Urinary bladder (tissue), 4 donors: ENCODE measurements around the gene EMC10. TPM values are rescaled to one million over a fixed set of nuclear protein-coding genes. Genes with fewer than 3 reads are reported as not detected.
A peak's percentile ranks its signal among the peaks of the same experiment; 100 is the strongest.

Experiments used
- DNase-seq: peaks from one replicate; pipeline ENCODE4 v3.0.0-alpha.2; 2015; ENCODE audit errors: extremely low spot score
- H3K27ac ChIP-seq: one replicate; pipeline ENCODE4 v1.5.1; 2013; ENCODE audit warnings: low read depth, mild to moderate bottlenecking, moderate library complexity
- H3K36me3 ChIP-seq: one replicate; pipeline ENCODE4 v1.6.1; 2013; ENCODE audit warnings: mild to moderate bottlenecking, moderate library complexity; ENCODE audit not compliant: insufficient read depth
- H3K4me1 ChIP-seq: one replicate; pipeline ENCODE4 v1.6.1; 2013; ENCODE audit warnings: mild to moderate bottlenecking, moderate library complexity; ENCODE audit not compliant: insufficient read depth
- H3K4me3 ChIP-seq: one replicate; pipeline ENCODE4 v1.5.1; 2013; ENCODE audit warnings: low read depth, low read length
- WGBS: extraction: QIAGEN DNeasy Blood & Tissue Kit; methylation state at CpG from one replicate; pipeline ENCODE4 v1.1.7; 2013; 5-methylcytosine and 5-hydroxymethylcytosine counted together
- polyA plus RNA-seq: library from polyadenylated mRNA; stranded (reverse); fragments of 200-250 nt; gene quantifications from one replicate; pipeline ENCODE4 v1.2.3, GENCODE V29; 2013
- total RNA-seq: library from RNA; depleted of rRNA; stranded (reverse); fragments of >200 nt; gene quantifications from one replicate; pipeline ENCODE4 v1.2.3, GENCODE V29; 2014
- donor health status: healthy with polysubstance abuse.
- donor health status: healthy.

EMC10 gene
- total and polyA plus RNA-seq, 2 donors = 36.4 to 107 TPM

- WGBS = 57% methylated on average over 25 of the region's 25 CpGs
- no peak overlapping the region for H3K27ac ChIP-seq
- H3K4me1 ChIP-seq = no peaks in the 10 kb centered on the region
- H3K4me3 ChIP-seq = no peak overlapping the region
- no peak for DNase-seq
- H3K36me3 ChIP-seq = no peaks in the 10 kb centered on the region
Measured at GRCh38 chr19:50501568-50502475, 25.5 kb downstream of the EMC10 start.

- Histone ChIP-seq H3K36me3 (no peaks in the 10 kb centered on the region), H3K4me3 (no peak overlapping the region), H3K27ac (no peak overlapping the region), H3K4me1 (peaks cover 3% of the 10 kb centered on the region)
- 89% methylated on average over 30 of the region's 30 CpGs for WGBS
- no peak for DNase-seq
Measured at GRCh38 chr19:50505856-50506611, 29.7 kb downstream of the EMC10 start.

GRCh38 chr19:50506700-50507099 lies 30.4 kb downstream of the EMC10 start:
- Histone ChIP-seq H3K36me3 (no peaks in the 10 kb centered on the region), H3K27ac (no peak overlapping the region), H3K4me1 (peaks cover 3% of the 10 kb centered on the region), H3K4me3 (no peak overlapping the region)
- no peak for DNase-seq
- 92% methylated on average over 10 of the region's 10 CpGs for WGBS

GRCh38 chr19:50507376-50507775 lies 31.1 kb downstream of the EMC10 start:
- Histone ChIP-seq H3K27ac (no peak overlapping the region), H3K4me3 (no peak overlapping the region), H3K4me1 (peaks cover 3% of the 10 kb centered on the region), H3K36me3 (no peaks in the 10 kb centered on the region)
- WGBS = 90% methylated on average over 8 of the region's 8 CpGs
- DNase-seq = no peak

- Histone ChIP-seq H3K27ac (no peak overlapping the region), H3K4me3 (no peak overlapping the region), H3K4me1 (peaks cover 3% of the 10 kb centered on the region), H3K36me3 (no peaks in the 10 kb centered on the region)
- no peak for DNase-seq
- WGBS = 88% methylated on average over 3 of the region's 3 CpGs
Measured at GRCh38 chr19:50508843-50509190, 32.5 kb downstream of the EMC10 start.

GRCh38 chr19:50509366-50509765 lies 33.1 kb downstream of the EMC10 start:
- WGBS = 90% methylated on average over 11 of the region's 11 CpGs
- H3K4me3 ChIP-seq = no peak overlapping the region
- no peak for DNase-seq

GRCh38 chr19:50510121-50510670 lies 33.9 kb downstream of the EMC10 start:
- Histone ChIP-seq H3K36me3 (no peaks in the 10 kb centered on the region), H3K27ac (no peak overlapping the region), H3K4me1 (peaks cover 3% of the 10 kb centered on the region), H3K4me3 (peak overlapping the region; percentile 59)
- no peak for DNase-seq
- WGBS = 40% methylated on average over 26 of the region's 26 CpGs

More at GRCh38 chr19:50509366-50509765, 33.1 kb downstream of the EMC10 start:
- peaks cover 3% of the 10 kb centered on the region for H3K4me1 ChIP-seq
- no peak overlapping the region for H3K27ac ChIP-seq
- H3K36me3 ChIP-seq = no peaks in the 10 kb centered on the region

- DNase-seq = peak; percentile 68
- H3K4me3 ChIP-seq = peak overlapping the region; percentile 59
- WGBS = 3% methylated on average over 10 of the region's 10 CpGs
- no peaks in the 10 kb centered on the region for H3K36me3 ChIP-seq
- peaks cover 3% of the 10 kb centered on the region for H3K4me1 ChIP-seq
- H3K27ac ChIP-seq = peak overlapping the region; percentile 79
Measured at GRCh38 chr19:50510700-50511068, 34.4 kb downstream of the EMC10 start.

GRCh38 chr19:50511069-50511822 lies 34.9 kb downstream of the EMC10 start, which contains the start of gene JOSD2:
Gene JOSD2 (minus strand): TSS chr19:50511191. CDS start chr19:50510431, 760 bp downstream.
- WGBS = under 1% methylated on average over 69 of the region's 69 CpGs
- H3K4me3 ChIP-seq = peak within 1 kb of the TSS; percentile 59
- peak; percentile 96 for DNase-seq

GRCh38 chr19:50512112-50512998 lies 36.0 kb downstream of the EMC10 start:
- H3K4me1 ChIP-seq = peaks cover 3% of the 10 kb centered on the region
- H3K4me3 ChIP-seq = no peak overlapping the region
- no peak overlapping the region for H3K27ac ChIP-seq
- no peak for DNase-seq
- 88% methylated on average over 36 of the region's 36 CpGs for WGBS
- H3K36me3 ChIP-seq = peaks cover 1% of the 10 kb centered on the region

More at GRCh38 chr19:50511069-50511822, 34.9 kb downstream of the EMC10 start, which contains the start of gene JOSD2:
- Histone ChIP-seq H3K4me1 (peaks cover 3% of the 10 kb centered on the region), H3K27ac (peak within 1 kb of the TSS; percentile 88), H3K36me3 (no peaks in the 10 kb centered on the region)

- 68% methylated on average over 12 of the region's 12 CpGs for WGBS
- Histone ChIP-seq H3K4me3 (no peak overlapping the region), H3K27ac (no peak overlapping the region), H3K36me3 (peaks cover 1% of the 10 kb centered on the region), H3K4me1 (peaks cover 3% of the 10 kb centered on the region)
- DNase-seq = no peak
Measured at GRCh38 chr19:50512999-50513745, 36.9 kb downstream of the EMC10 start.
